CD4-positive, CD25-positive, alpha-beta regulatory T cell (primary cell): Measurements from ENCODE around the gene GHDC. TPM values are rescaled to one million over a fixed set of nuclear protein-coding genes. Genes with fewer than 3 reads are reported as not detected.
A peak's percentile ranks its signal among the peaks of the same experiment; 100 is the strongest.
"Not testable (repeated sequence)": the region's sequence is repeated elsewhere in the genome, so short reads cannot be mapped to it uniquely, and the experiment has no call there.

Experiments
- ATAC-seq, 2 donors: fragments of 150-1000 bp; cut with Tn5 transposase; one replicate each; pipeline ENCODE4 v1.10.0; 2021; ENCODE audit warnings: low read depth in 2 of 2, moderate number of reproducible peaks in 2 of 2, moderate library complexity in 1 of 2
- DNase-seq, 3 donors: peaks; one replicate each; pipeline versions ENCODE4 v3.0.0 to v3.0.0-alpha.2; 2012 to 2022; ENCODE audit warnings: mixed read lengths in 1 of 3
- H3K27ac ChIP-seq: one replicate; pipeline ENCODE4 v1.7.0; 2013; ENCODE audit warnings: mild to moderate bottlenecking, low read length; ENCODE audit not compliant: insufficient read depth, poor library complexity, severe bottlenecking
- H3K27me3 ChIP-seq: one replicate; pipeline ENCODE4 v1.7.0; 2013; ENCODE audit warnings: low read length; ENCODE audit not compliant: control insufficient read depth, insufficient read depth
- H3K36me3 ChIP-seq: one replicate; pipeline ENCODE4 v1.7.0; 2013; ENCODE audit warnings: mild to moderate bottlenecking, low read length, moderate library complexity; ENCODE audit not compliant: control insufficient read depth, insufficient read depth
- H3K4me1 ChIP-seq: 2 replicates; pipeline ENCODE4 v1.7.0; 2013; ENCODE audit warnings: mild to moderate bottlenecking, low read length; ENCODE audit not compliant: insufficient read depth, control insufficient read depth, poor library complexity, severe bottlenecking
- H3K4me3 ChIP-seq: one replicate; pipeline ENCODE4 v1.7.0; 2013; ENCODE audit warnings: low read depth, mild to moderate bottlenecking, low read length, moderate library complexity
- H3K9me3 ChIP-seq, 2 experiments: 1 replicate in 1 of 2; 2 replicates in 1 of 2; pipeline ENCODE4 v1.7.0; 2013; ENCODE audit warnings: low read length in 2 of 2, mild to moderate bottlenecking in 1 of 2, moderate library complexity in 1 of 2; ENCODE audit not compliant: control insufficient read depth in 2 of 2
- H3K27ac Mint-ChIP-seq, 3 donors: one replicate each; pipeline ENCODE4 v1.8.0; 2020 to 2022; ENCODE audit warnings: mild to moderate bottlenecking in 3 of 3, mixed read lengths in 3 of 3, moderate library complexity in 2 of 3
- H3K27me3 Mint-ChIP-seq: one replicate; pipeline ENCODE4 v1.8.0; 2022; ENCODE audit warnings: mild to moderate bottlenecking, mixed read lengths
- H3K36me3 Mint-ChIP-seq: one replicate; pipeline ENCODE4 v1.8.0; 2020; ENCODE audit warnings: mixed read lengths
- H3K4me1 Mint-ChIP-seq, 4 donors: one replicate each; pipeline ENCODE4 v1.8.0; 2020 to 2022; ENCODE audit warnings: mixed read lengths in 4 of 4, mild to moderate bottlenecking in 1 of 4
- H3K4me3 Mint-ChIP-seq, 4 donors: one replicate each; pipeline ENCODE4 v1.8.0; 2020 to 2022; ENCODE audit warnings: mild to moderate bottlenecking in 4 of 4, mixed read lengths in 4 of 4, moderate library complexity in 3 of 4
- H3K9me3 Mint-ChIP-seq, 7 donors: one replicate each; pipeline ENCODE4 v1.8.0; 2020 to 2022; ENCODE audit warnings: mixed read lengths in 7 of 7, mild to moderate bottlenecking in 3 of 7, moderate library complexity in 2 of 7
- polyA plus RNA-seq, 4 donors: library from polyadenylated mRNA; unstranded; fragments of 300-500 nt; fragmentation: Illumina TruSeq; gene quantifications; one replicate each; pipeline ENCODE4 v1.2.3, GENCODE V29; 2021
- total RNA-seq: library from RNA; stranded (reverse); gene quantifications from one replicate; pipeline ENCODE4 v1.2.3, GENCODE V29; 2022

GHDC gene
- total and polyA plus RNA-seq, 5 donors from 2014 or later, result 11.1 to 17.8 (median 13.4) TPM

DNA sequence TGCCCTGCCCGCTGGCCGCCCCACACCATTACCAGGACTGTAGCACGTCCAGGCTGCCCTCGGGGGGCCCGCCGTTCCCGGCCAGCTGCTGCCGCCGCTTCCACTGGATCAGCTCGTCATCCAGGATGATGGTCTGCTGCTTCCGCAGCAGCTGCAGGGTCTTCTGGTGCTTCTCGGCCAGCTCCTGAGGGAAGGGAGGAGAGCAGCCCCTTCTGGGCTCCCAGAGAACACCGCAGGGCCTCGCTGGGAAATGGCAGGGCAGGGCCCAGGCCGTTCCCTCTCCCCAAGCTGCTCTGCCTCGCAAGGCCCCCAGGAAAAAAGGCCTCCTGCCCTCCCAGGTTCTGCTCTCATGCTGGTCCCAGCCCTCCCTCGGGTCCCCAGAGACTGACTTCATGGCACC is 25.0 kb upstream of the GHDC start:
- H3K9me3 Mint-ChIP-seq, H3K4me1 Mint-ChIP-seq, H3K4me3 Mint-ChIP-seq, H3K4me1 ChIP-seq, H3K27ac ChIP-seq, ATAC-seq, H3K27me3 ChIP-seq, H3K27me3 Mint-ChIP-seq, H3K27ac Mint-ChIP-seq, H3K9me3 ChIP-seq, DNase-seq, H3K4me3 ChIP-seq: not testable (repeated sequence)
- H3K36me3 Mint-ChIP-seq, result peaks cover 38% of the 10 kb centered on the region
- H3K36me3 ChIP-seq, result peaks cover 67% of the 10 kb centered on the region

- Histone ChIP-seq H3K36me3 (peaks cover 89% of the 10 kb centered on the region), H3K4me3 (no peak overlapping the region)
- peaks cover 0 to 5% (median 0%) of the 10 kb centered on the region in 4 donors for H3K4me1 Mint-ChIP-seq
Measured at GRCh38 chr17:42214156-42214555, 19.9 kb upstream of the GHDC start.

DNA sequence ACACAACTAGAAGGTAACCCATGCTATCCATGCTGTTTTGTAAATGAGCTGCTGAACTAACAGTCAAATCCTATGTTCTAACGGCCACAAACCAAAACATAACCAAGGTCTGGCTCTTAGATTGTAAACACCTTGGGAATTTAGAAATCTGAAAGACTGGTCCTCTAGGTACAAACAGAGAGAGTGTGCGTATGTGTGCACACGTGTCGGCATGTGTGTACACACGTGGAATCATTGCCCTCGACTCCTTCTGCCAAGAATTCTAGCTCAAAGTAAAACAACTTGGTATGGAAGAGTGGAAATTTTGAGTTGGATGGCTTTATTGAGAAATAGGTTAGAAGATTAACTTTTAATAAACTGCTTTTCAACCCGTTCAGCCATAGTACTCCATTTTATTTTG is 18.1 kb upstream of the GHDC start:
- Histone ChIP-seq H3K4me1 (no peaks in the 10 kb centered on the region), H3K36me3 (peaks cover 95% of the 10 kb centered on the region), H3K4me3 (no peak overlapping the region), H3K27me3 (no peaks in the 10 kb centered on the region), H3K9me3 (no peaks in the 10 kb centered on the region), H3K27ac (no peak overlapping the region)
- ATAC-seq (no peak), DNase-seq (no peak)
- Mint-ChIP-seq H3K9me3 (no peaks in the 10 kb centered on the region), H3K4me3 (no peak overlapping the region), H3K27me3 (peaks cover 4% of the 10 kb centered on the region), H3K4me1 (peaks cover 0 to 5% (median 0%) of the 10 kb centered on the region in 4 donors), H3K27ac (peak overlapping the region in 1 of 3 donors; percentile 31), H3K36me3 (peaks cover 45% of the 10 kb centered on the region)

More at GRCh38 chr17:42214156-42214555, 19.9 kb upstream of the GHDC start:
- peaks cover 4% of the 10 kb centered on the region for H3K27me3 Mint-ChIP-seq
- DNase-seq, result no peak
- no peaks in the 10 kb centered on the region for H3K4me1 ChIP-seq
- no peaks in the 10 kb centered on the region for H3K9me3 Mint-ChIP-seq
- no peak for ATAC-seq
- peak overlapping the region in 1 of 3 donors; percentile 20 for H3K27ac Mint-ChIP-seq
- no peaks in the 10 kb centered on the region for H3K27me3 ChIP-seq
- no peaks in the 10 kb centered on the region for H3K9me3 ChIP-seq
- no peak overlapping the region for H3K4me3 Mint-ChIP-seq
- peaks cover 45% of the 10 kb centered on the region for H3K36me3 Mint-ChIP-seq
- no peak overlapping the region for H3K27ac ChIP-seq

DNA sequence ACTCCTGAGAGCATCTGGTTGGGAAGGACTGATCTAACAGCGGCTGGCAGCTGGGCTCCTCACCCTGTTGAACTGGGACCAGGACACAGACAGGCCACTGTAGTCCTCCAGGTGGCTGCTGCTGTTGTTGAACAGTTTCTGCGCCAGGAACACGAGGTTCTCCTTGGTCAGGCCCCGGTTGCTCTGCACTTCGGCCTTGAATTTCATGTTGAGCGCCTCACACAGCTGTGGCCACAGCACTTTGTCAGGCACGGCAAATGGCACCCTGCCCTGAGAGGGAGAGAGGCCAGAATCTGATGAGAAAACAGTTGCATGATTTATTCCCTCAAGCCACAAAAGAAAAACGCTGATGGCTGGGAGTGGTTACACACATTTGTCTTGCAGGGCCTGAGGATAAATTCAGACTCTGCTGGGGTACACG is 17.6 kb upstream of the GHDC start:
- not testable (repeated sequence) for H3K4me3 Mint-ChIP-seq, H3K4me1 Mint-ChIP-seq, H3K9me3 Mint-ChIP-seq, DNase-seq, H3K4me1 ChIP-seq, H3K27me3 Mint-ChIP-seq, ATAC-seq, H3K4me3 ChIP-seq, H3K9me3 ChIP-seq, H3K27ac ChIP-seq, H3K27me3 ChIP-seq
- Mint-ChIP-seq H3K27ac (peak overlapping the region in 1 of 3 donors; percentile 31), H3K36me3 (peaks cover 44% of the 10 kb centered on the region)
- peaks cover 95% of the 10 kb centered on the region for H3K36me3 ChIP-seq

- no peaks in the 10 kb centered on the region for H3K27me3 ChIP-seq
- no peak overlapping the region for H3K27ac ChIP-seq
- Mint-ChIP-seq H3K27ac (no peak overlapping the region), H3K27me3 (peaks cover 4% of the 10 kb centered on the region), H3K4me3 (no peak overlapping the region), H3K4me1 (peaks cover 0 to 2% (median 0%) of the 10 kb centered on the region in 4 donors), H3K36me3 (peaks cover 41% of the 10 kb centered on the region), H3K9me3 (no peaks in the 10 kb centered on the region)
- DNase-seq (no peak), ATAC-seq (no peak)
- no peaks in the 10 kb centered on the region for H3K4me1 ChIP-seq
- no peak overlapping the region for H3K4me3 ChIP-seq
- no peaks in the 10 kb centered on the region for H3K9me3 ChIP-seq
- H3K36me3 ChIP-seq, result peaks cover 94% of the 10 kb centered on the region
Measured at GRCh38 chr17:42210046-42210445, 15.8 kb upstream of the GHDC start.

- H3K27me3 ChIP-seq, H3K9me3 Mint-ChIP-seq, DNase-seq, H3K9me3 ChIP-seq, H3K27ac Mint-ChIP-seq, H3K27me3 Mint-ChIP-seq, H3K27ac ChIP-seq, ATAC-seq, H3K4me1 Mint-ChIP-seq, H3K4me3 ChIP-seq, H3K4me1 ChIP-seq, H3K4me3 Mint-ChIP-seq: not testable (repeated sequence)
- peaks cover 92% of the 10 kb centered on the region for H3K36me3 ChIP-seq
- H3K36me3 Mint-ChIP-seq, result peaks cover 47% of the 10 kb centered on the region
Measured at GRCh38 chr17:42206153-42206612, 11.9 kb upstream of the GHDC start.

DNA sequence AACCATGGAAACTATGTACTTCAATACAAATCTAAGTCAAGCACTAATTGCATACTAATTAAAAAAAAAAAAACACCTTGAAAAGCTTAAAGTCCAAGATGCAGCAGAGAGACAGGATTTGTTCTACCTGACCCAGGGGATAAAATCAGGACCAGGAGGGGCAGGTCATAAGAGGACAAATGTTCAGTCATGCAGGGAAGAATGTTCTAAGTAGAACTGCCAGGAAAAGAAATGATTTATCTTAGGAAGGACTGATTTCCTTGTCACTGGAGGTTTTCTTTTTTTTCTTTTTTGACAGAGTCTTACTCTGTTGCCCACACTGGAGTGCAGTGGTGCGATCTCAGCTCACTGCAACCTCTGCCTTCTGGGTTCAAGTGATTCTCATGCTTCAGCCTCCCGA is 9.1 kb upstream of the GHDC start:
- H3K27ac ChIP-seq, result no peak overlapping the region
- ATAC-seq, result no peak
- no peak for DNase-seq
- H3K27ac Mint-ChIP-seq, result peak overlapping the region in 1 of 3 donors; percentile 47
- no peaks in the 10 kb centered on the region for H3K27me3 Mint-ChIP-seq
- H3K4me1 Mint-ChIP-seq, result no peaks in the 10 kb centered on the region
- no peaks in the 10 kb centered on the region for H3K9me3 Mint-ChIP-seq
- H3K9me3 ChIP-seq, result no peaks in the 10 kb centered on the region
- H3K27me3 ChIP-seq, result no peaks in the 10 kb centered on the region
- H3K4me3 Mint-ChIP-seq, result no peak overlapping the region
- no peak overlapping the region for H3K4me3 ChIP-seq
- H3K36me3 Mint-ChIP-seq, result peaks cover 40% of the 10 kb centered on the region
- H3K36me3 ChIP-seq, result peaks cover 81% of the 10 kb centered on the region
- H3K4me1 ChIP-seq, result no peaks in the 10 kb centered on the region

- H3K27ac ChIP-seq, result no peak overlapping the region
- no peaks in the 10 kb centered on the region for H3K4me1 ChIP-seq
- DNase-seq, result no peak
- H3K4me3 ChIP-seq, result no peak overlapping the region
- Mint-ChIP-seq H3K4me1 (no peaks in the 10 kb centered on the region), H3K4me3 (no peak overlapping the region), H3K9me3 (no peaks in the 10 kb centered on the region), H3K36me3 (peaks cover 40% of the 10 kb centered on the region), H3K27me3 (no peaks in the 10 kb centered on the region), H3K27ac (peak overlapping the region in 2 of 3 donors; percentile 31 to 47)
- ATAC-seq, result no peak
- H3K9me3 ChIP-seq, result no peaks in the 10 kb centered on the region
- no peaks in the 10 kb centered on the region for H3K27me3 ChIP-seq
- peaks cover 76% of the 10 kb centered on the region for H3K36me3 ChIP-seq
Measured at GRCh38 chr17:42202696-42203095, 8.4 kb upstream of the GHDC start.
